Sigmoid colon (tissue), 4 donors: Measurements from ENCODE around the gene USP7.

Experiments
- CTCF ChIP-seq, 4 experiments: fragments of 450-650 bp in 3 of 4; fragments of 200-600 bp in 1 of 4; IDR thresholded peaks; one replicate each; pipeline ENCODE4 v1.5.1; 2016 to 2019; ENCODE audit warnings: antibody characterized with exemption in 4 of 4, mild to moderate bottlenecking in 3 of 4, moderate library complexity in 2 of 4
- EP300 ChIP-seq, 4 donors: sonication (generic); formaldehyde crosslinking; IDR thresholded peaks; one replicate each; pipeline ENCODE4 v1.6.1; 2017; ENCODE audit warnings: antibody characterized with exemption in 4 of 4

GRCh38 chr16:8948831-8949230, 14.9 kb downstream of the USP7 start:
- no peak for TF ChIP-seq CTCF (IDR thresholded peaks at IDR 0.05)
- no peak for TF ChIP-seq EP300 (IDR thresholded peaks at IDR 0.05)
